ENCODE measurements around the gene FAM114A2. TPM values are rescaled to one million over a fixed set of nuclear protein-coding genes. Genes with fewer than 3 reads are reported as not detected.

The FAM114A2 gene
- 10 to 100 TPM; 14.0 to 43.7 (median 31.4) TPM for total RNA-seq
- polyA plus RNA-seq: 10 to 100 TPM in 2 of 3 donors, 1 to 10 TPM in 1; 6.5 to 32.7 (median 11.2) TPM
- long read RNA-seq, donor 1, full-length matches to known transcripts: 7 of 7 reads
- long read RNA-seq, donor 1, partial matches to known transcripts: 0 of 7 reads
- long read RNA-seq, donor 1, other reads (novel, unspliced or antisense): 0 of 7 reads
- long read RNA-seq, donor 2, full-length matches to known transcripts: 6 of 6 reads
- long read RNA-seq, donor 2, partial matches to known transcripts: 0 of 6 reads
- long read RNA-seq, donor 2, other reads (novel, unspliced or antisense): 0 of 6 reads
- long read RNA-seq, donor 3, full-length matches to known transcripts: 4 of 4 reads
- long read RNA-seq, donor 3, partial matches to known transcripts: 0 of 4 reads
- long read RNA-seq, donor 3, other reads (novel, unspliced or antisense): 0 of 4 reads
- long read RNA-seq, donor 4, full-length matches to known transcripts: 7 of 10 reads
- long read RNA-seq, donor 4, partial matches to known transcripts: 1 of 10 reads
- long read RNA-seq, donor 4, other reads (novel, unspliced or antisense): 2 of 10 reads
- long read RNA-seq, donor 5, full-length matches to known transcripts: 28 of 37 reads
- long read RNA-seq, donor 5, partial matches to known transcripts: 1 of 37 reads
- long read RNA-seq, donor 5, other reads (novel, unspliced or antisense): 8 of 37 reads
- long read RNA-seq, donor 6, full-length matches to known transcripts: 1 of 10 reads
- long read RNA-seq, donor 6, partial matches to known transcripts: 4 of 10 reads
- long read RNA-seq, donor 6, other reads (novel, unspliced or antisense): 5 of 10 reads
- long read RNA-seq, donor 7, full-length matches to known transcripts: 2 of 2 reads
- long read RNA-seq, donor 7, partial matches to known transcripts: 0 of 2 reads
- long read RNA-seq, donor 7, other reads (novel, unspliced or antisense): 0 of 2 reads
- long read RNA-seq, donor 8, full-length matches to known transcripts: 11 of 11 reads
- long read RNA-seq, donor 8, partial matches to known transcripts: 0 of 11 reads
- long read RNA-seq, donor 8, other reads (novel, unspliced or antisense): 0 of 11 reads
- long read RNA-seq, donor 9, full-length matches to known transcripts: 3 of 9 reads
- long read RNA-seq, donor 9, partial matches to known transcripts: 6 of 9 reads
- long read RNA-seq, donor 9, other reads (novel, unspliced or antisense): 0 of 9 reads
- long read RNA-seq, donor 10, full-length matches to known transcripts: 8 of 8 reads
- long read RNA-seq, donor 10, partial matches to known transcripts: 0 of 8 reads
- long read RNA-seq, donor 10, other reads (novel, unspliced or antisense): 0 of 8 reads

- intact Hi-C loops (cut with DNase I): no loop called here
- Histone ChIP-seq H3K9me3 (replicated peaks in 1 of 3) (no peaks in the 10 kb centered on the region), H3K4me3 (peak within 1 kb of the TSS; percentile 33 to 91 (median 70)), H3K4me1 (replicated peaks in 1 of 2) (peaks cover 12 to 47% of the 10 kb centered on the region in 2 donors), H3K27ac (peak within 1 kb of the TSS; percentile 1 to 91 (median 80)), H3K27me3 (no peaks in the 10 kb centered on the region), H3K36me3 (replicated peaks in 1 of 2) (no peaks in the 10 kb centered on the region)
- 1 to 2% (median 1%) methylated on average over 12 to 51 of the region's 51 CpGs for WGBS, 4 donors
- TF ChIP-seq CTCF (IDR thresholded peaks at IDR 0.05): no peak
- TF ChIP-seq POLR2A (IDR thresholded peaks at IDR 0.05): peak; percentile 56 to 79
- peak; percentile 82 to 92 (median 88) for DNase-seq
Observed at GRCh38 chr5:154038707-154039457, at the start of gene FAM114A2, which contains the start of gene MFAP3. TSS of gene FAM114A2 (minus strand) at chr5:154038910. CDS start at chr5:154034953, 3,957 bp downstream. TSS of gene MFAP3 (plus strand) at chr5:154038967. CDS start at chr5:154049723, 10,756 bp downstream.

- intact Hi-C loops (cut with DNase I): no loop called here
- no peaks in the 10 kb centered on the region for H3K36me3 ChIP-seq (replicated peaks in 1 of 2)
- H3K27ac ChIP-seq: no peak overlapping the region
- 45 to 59% (median 54%) methylated on average over 2 of the region's 2 CpGs for WGBS, 4 donors
- no peaks in the 10 kb centered on the region for H3K27me3 ChIP-seq
- H3K4me1 ChIP-seq (replicated peaks in 1 of 2): peaks cover 0 to under 1% of the 10 kb centered on the region in 2 donors
- DNase-seq: no peak
- no peaks in the 10 kb centered on the region for H3K9me3 ChIP-seq (replicated peaks in 1 of 3)
- H3K4me3 ChIP-seq: no peak overlapping the region
- TF ChIP-seq CTCF (IDR thresholded peaks at IDR 0.05) (no peak), POLR2A (IDR thresholded peaks at IDR 0.05) (no peak)
Observed at GRCh38 chr5:154087260-154087659, 48.5 kb upstream of the FAM114A2 start.

- intact Hi-C loops (cut with DNase I): no loop called here
- H3K4me3 ChIP-seq: no peak overlapping the region
- WGBS, 4 donors: 77 to 85% (median 80%) methylated on average over 4 of the region's 4 CpGs
- no peak for DNase-seq
- TF ChIP-seq CTCF (IDR thresholded peaks at IDR 0.05) (no peak), POLR2A (IDR thresholded peaks at IDR 0.05) (no peak)
- H3K36me3 ChIP-seq (replicated peaks in 1 of 2): no peaks in the 10 kb centered on the region
- H3K9me3 ChIP-seq (replicated peaks in 1 of 3): no peaks in the 10 kb centered on the region
- H3K27me3 ChIP-seq: no peaks in the 10 kb centered on the region
- H3K4me1 ChIP-seq (replicated peaks in 1 of 2): no peaks in the 10 kb centered on the region
- no peak overlapping the region for H3K27ac ChIP-seq
Observed at GRCh38 chr5:154086641-154087040, 47.9 kb upstream of the FAM114A2 start.
